ENCODE data around the gene SMIM45.
A peak's percentile ranks its signal among the peaks of the same experiment; 100 is the strongest.

Gene SMIM45

GRCh38 chr22:41935015-41935351 is 17.0 kb upstream of the SMIM45 start:
- TF ChIP-seq CTCF (IDR thresholded peaks at IDR 0.05; ENCODE audit: low read depth, low read length, missing control alignments) = no peak
- DNase-seq (ENCODE audit: low read depth) = no peak
- no peak overlapping the region for H3K4me3 ChIP-seq (ENCODE audit: low read depth, low read length)
- in situ Hi-C loops (cut with HindIII; ENCODE audit: low sequenced_read_pairs) = loop anchor here (10.0 kb wide), 1 partner anchor 100 kb away; the partner anchor contains the start of gene SREBF2

GRCh38 chr22:41935509-41935908 is 16.4 kb upstream of the SMIM45 start:
- in situ Hi-C loops (cut with HindIII; ENCODE audit: low sequenced_read_pairs) = loop anchor here (10.0 kb wide), 1 partner anchor 101 kb away; the partner anchor contains the start of gene SREBF2
- TF ChIP-seq CTCF (IDR thresholded peaks at IDR 0.05; ENCODE audit: low read depth, low read length, missing control alignments) = no peak
- H3K4me3 ChIP-seq (ENCODE audit: low read depth, low read length) = no peak overlapping the region
- no peak for DNase-seq (ENCODE audit: low read depth)

- in situ Hi-C loops (cut with HindIII; ENCODE audit: low sequenced_read_pairs) = loop anchor here (10.0 kb wide), 1 partner anchor 102 kb away; the partner anchor contains the start of gene SREBF2
- DNase-seq (ENCODE audit: low read depth) = no peak
- TF ChIP-seq CTCF (IDR thresholded peaks at IDR 0.05; ENCODE audit: low read depth, low read length, missing control alignments) = no peak
- no peak overlapping the region for H3K4me3 ChIP-seq (ENCODE audit: low read depth, low read length)
Observed at GRCh38 chr22:41936894-41937169, 15.1 kb upstream of the SMIM45 start.

- no peak overlapping the region for H3K4me3 ChIP-seq (ENCODE audit: low read depth, low read length)
- in situ Hi-C loops (cut with HindIII; ENCODE audit: low sequenced_read_pairs) = loop anchor here (10.0 kb wide), 1 partner anchor 105 kb away; the partner anchor contains the start of gene SREBF2
- DNase-seq (ENCODE audit: low read depth) = no peak
- TF ChIP-seq CTCF (IDR thresholded peaks at IDR 0.05; ENCODE audit: low read depth, low read length, missing control alignments) = no peak
Observed at GRCh38 chr22:41939981-41940831, 11.7 kb upstream of the SMIM45 start.

GRCh38 chr22:41940832-41941765 is 10.9 kb upstream of the SMIM45 start:
- DNase-seq (ENCODE audit: low read depth) = peak; percentile 64
- H3K4me3 ChIP-seq (ENCODE audit: low read depth, low read length) = no peak overlapping the region
- in situ Hi-C loops (cut with HindIII; ENCODE audit: low sequenced_read_pairs) = no loop called here
- TF ChIP-seq CTCF (IDR thresholded peaks at IDR 0.05; ENCODE audit: low read depth, low read length, missing control alignments) = peak; percentile 85

- in situ Hi-C loops (cut with HindIII; ENCODE audit: low sequenced_read_pairs) = no loop called here
- H3K4me3 ChIP-seq (ENCODE audit: low read depth, low read length) = no peak overlapping the region
- no peak for DNase-seq (ENCODE audit: low read depth)
- TF ChIP-seq CTCF (IDR thresholded peaks at IDR 0.05; ENCODE audit: low read depth, low read length, missing control alignments) = no peak
Observed at GRCh38 chr22:41943661-41944209, 8.2 kb upstream of the SMIM45 start.
